Uterus (tissue), 2 donors: ENCODE data around the gene ZHX3.

Experiments used
- POLR2A ChIP-seq, 2 donors: fragments of 450-650 bp; IDR thresholded peaks; one replicate each; pipeline ENCODE4 v1.6.1; 2016; ENCODE audit warnings: antibody characterized with exemption in 2 of 2, mild to moderate bottlenecking in 1 of 2, moderate library complexity in 1 of 2
- TF ChIP-seq, protein P1 (sequence below), 4 experiments: fragments of 200-600 bp in 2 of 4; fragments of 450-650 bp in 2 of 4; sonication (generic) in 2 of 4; IDR thresholded peaks; one replicate each; pipeline ENCODE4 v1.5.1; 2016 to 2019; ENCODE audit warnings: antibody characterized with exemption in 4 of 4, mild to moderate bottlenecking in 2 of 4, moderate library complexity in 1 of 4

GRCh38 chr20:41265938-41266337 lies 51.6 kb downstream of the ZHX3 start:
- TF ChIP-seq, protein P1, sequence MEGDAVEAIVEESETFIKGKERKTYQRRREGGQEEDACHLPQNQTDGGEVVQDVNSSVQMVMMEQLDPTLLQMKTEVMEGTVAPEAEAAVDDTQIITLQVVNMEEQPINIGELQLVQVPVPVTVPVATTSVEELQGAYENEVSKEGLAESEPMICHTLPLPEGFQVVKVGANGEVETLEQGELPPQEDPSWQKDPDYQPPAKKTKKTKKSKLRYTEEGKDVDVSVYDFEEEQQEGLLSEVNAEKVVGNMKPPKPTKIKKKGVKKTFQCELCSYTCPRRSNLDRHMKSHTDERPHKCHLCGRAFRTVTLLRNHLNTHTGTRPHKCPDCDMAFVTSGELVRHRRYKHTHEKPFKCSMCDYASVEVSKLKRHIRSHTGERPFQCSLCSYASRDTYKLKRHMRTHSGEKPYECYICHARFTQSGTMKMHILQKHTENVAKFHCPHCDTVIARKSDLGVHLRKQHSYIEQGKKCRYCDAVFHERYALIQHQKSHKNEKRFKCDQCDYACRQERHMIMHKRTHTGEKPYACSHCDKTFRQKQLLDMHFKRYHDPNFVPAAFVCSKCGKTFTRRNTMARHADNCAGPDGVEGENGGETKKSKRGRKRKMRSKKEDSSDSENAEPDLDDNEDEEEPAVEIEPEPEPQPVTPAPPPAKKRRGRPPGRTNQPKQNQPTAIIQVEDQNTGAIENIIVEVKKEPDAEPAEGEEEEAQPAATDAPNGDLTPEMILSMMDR (IDR thresholded peaks at IDR 0.05): no peak
- TF ChIP-seq POLR2A (IDR thresholded peaks at IDR 0.05): no peak
